Measurements from ENCODE around the gene UNC79.

GRCh38 chr14:93654599-93654998 lies 223.9 kb downstream of the UNC79 start:
- TF ChIP-seq CTCF (tag by site-specific recombination; IDR thresholded peaks at IDR 0.05) (no peak), ZNF629 (tag by site-specific recombination; IDR thresholded peaks at IDR 0.05) (no peak), ZNF518A (tag by site-specific recombination; conservative IDR thresholded peaks at IDR 0.05; ENCODE audit: low read depth) (no peak), ZNF155 (tag by site-specific recombination; IDR thresholded peaks at IDR 0.05) (no peak), ZSCAN4 (tag by site-specific recombination; IDR thresholded peaks at IDR 0.05) (no peak), ZNF488 (tag by site-specific recombination; IDR thresholded peaks at IDR 0.05) (no peak), ZNF449 (tag by site-specific recombination; IDR thresholded peaks at IDR 0.05) (no peak), ZNF311 (tag by site-specific recombination; IDR thresholded peaks at IDR 0.05; ENCODE audit: borderline replicate concordance) (no peak), ZNF830 (tag by site-specific recombination; IDR thresholded peaks at IDR 0.05; ENCODE audit: low read depth) (no peak), HIC1 (tag by site-specific recombination; IDR thresholded peaks at IDR 0.05) (no peak), ZNF175 (tag by site-specific recombination; IDR thresholded peaks at IDR 0.05) (no peak), ZNF2 (tag by site-specific recombination; IDR thresholded peaks at IDR 0.05) (no peak), ZNF513 (tag by site-specific recombination; IDR thresholded peaks at IDR 0.05) (no peak)

Measured in HEK293 (cell line).